Breast epithelium (tissue), 3 donors: ENCODE results near the gene PCLAF.

Experiments used
- CTCF ChIP-seq, 3 donors: fragments of 450-650 bp; IDR thresholded peaks; one replicate each; pipeline ENCODE4 v1.5.1; 2016 to 2017; ENCODE audit warnings: antibody characterized with exemption in 3 of 3, mild to moderate bottlenecking in 3 of 3, moderate library complexity in 3 of 3
- POLR2A ChIP-seq: fragments of 450-650 bp; IDR thresholded peaks from one replicate; pipeline ENCODE4 v1.6.1; 2016; ENCODE audit warnings: antibody characterized with exemption, mild to moderate bottlenecking, moderate library complexity
- POLR2AphosphoS5 ChIP-seq, 3 donors: sonication (generic); formaldehyde crosslinking; IDR thresholded peaks; one replicate each; pipeline ENCODE4 v1.6.1; 2017; ENCODE audit warnings: antibody characterized with exemption in 3 of 3

DNA sequence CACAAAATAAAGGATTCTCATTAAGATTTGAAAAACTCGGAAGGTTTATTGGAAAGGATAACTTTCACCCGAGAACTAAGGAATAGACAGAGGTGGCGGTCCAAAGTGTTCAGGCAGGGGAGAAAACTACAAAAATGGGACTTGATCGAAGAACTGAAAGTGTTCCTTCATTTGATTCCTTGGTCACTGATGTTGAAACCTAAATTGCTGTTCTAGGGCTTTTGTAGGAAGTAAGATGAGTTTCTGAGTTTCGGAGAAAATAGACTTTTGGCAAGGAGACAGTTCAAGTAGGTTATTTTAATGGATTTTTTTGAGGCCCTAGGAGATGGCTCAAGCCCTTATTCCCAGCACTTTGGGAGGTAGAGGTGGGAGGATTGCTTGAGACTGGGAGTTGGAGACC lies 7.8 kb upstream of the PCLAF start:
- no peak for TF ChIP-seq CTCF (IDR thresholded peaks at IDR 0.05)
- no peak for TF ChIP-seq POLR2AphosphoS5 (IDR thresholded peaks at IDR 0.05)
- no peak for TF ChIP-seq POLR2A
